Peyer's patch (tissue), 4 donors: ENCODE results near the gene RNASEL.

Source experiments
- CTCF ChIP-seq, 6 experiments: fragments of 450-650 bp in 4 of 6; fragments of 200-600 bp in 2 of 6; sonication (generic) in 1 of 6; IDR thresholded peaks; one replicate each; pipeline ENCODE4 v1.5.1; 2017 to 2019; ENCODE audit warnings: antibody characterized with exemption in 6 of 6, mild to moderate bottlenecking in 3 of 6, moderate library complexity in 1 of 6
- POLR2A ChIP-seq, 2 donors: fragments of 450-650 bp; IDR thresholded peaks; one replicate each; pipeline ENCODE4 v1.5.1; 2017; ENCODE audit warnings: antibody characterized with exemption in 2 of 2, mild to moderate bottlenecking in 2 of 2, moderate library complexity in 2 of 2

GRCh38 chr1:182596934-182597333 lies 7.9 kb upstream of the RNASEL start:
- TF ChIP-seq POLR2A (IDR thresholded peaks at IDR 0.05) (no peak), CTCF (IDR thresholded peaks at IDR 0.05) (no peak)
